NCI-H748 (cell line): ENCODE data around the gene PUM2.

ENCODE experiments used
- DNase-seq: peaks from one replicate; lab custom pipeline; 2025; ENCODE audit not compliant: unreplicated experiment; lab: John Stamatoyannopoulos, UW

The PUM2 gene

DNA sequence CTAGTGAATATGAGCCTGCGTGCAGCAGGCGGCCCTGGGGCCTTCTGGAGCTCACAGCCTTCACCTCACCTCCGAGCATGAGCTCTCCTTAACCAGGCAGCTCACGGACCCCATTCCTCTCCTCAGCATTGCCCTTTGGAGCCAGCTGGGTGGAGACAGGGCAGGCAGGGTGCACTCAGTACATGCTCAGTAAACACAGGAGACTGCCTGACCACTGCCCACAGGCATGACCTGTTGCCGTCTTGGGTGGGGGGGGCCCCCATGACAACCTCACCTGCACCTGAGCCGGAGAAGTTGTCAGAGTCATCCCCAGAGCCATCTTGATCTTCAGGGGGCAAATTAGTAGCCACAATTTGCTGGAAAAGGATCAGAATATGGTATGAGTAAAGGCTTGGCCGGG is 145.6 kb downstream of the PUM2 start:
- no peak for DNase-seq

DNA sequence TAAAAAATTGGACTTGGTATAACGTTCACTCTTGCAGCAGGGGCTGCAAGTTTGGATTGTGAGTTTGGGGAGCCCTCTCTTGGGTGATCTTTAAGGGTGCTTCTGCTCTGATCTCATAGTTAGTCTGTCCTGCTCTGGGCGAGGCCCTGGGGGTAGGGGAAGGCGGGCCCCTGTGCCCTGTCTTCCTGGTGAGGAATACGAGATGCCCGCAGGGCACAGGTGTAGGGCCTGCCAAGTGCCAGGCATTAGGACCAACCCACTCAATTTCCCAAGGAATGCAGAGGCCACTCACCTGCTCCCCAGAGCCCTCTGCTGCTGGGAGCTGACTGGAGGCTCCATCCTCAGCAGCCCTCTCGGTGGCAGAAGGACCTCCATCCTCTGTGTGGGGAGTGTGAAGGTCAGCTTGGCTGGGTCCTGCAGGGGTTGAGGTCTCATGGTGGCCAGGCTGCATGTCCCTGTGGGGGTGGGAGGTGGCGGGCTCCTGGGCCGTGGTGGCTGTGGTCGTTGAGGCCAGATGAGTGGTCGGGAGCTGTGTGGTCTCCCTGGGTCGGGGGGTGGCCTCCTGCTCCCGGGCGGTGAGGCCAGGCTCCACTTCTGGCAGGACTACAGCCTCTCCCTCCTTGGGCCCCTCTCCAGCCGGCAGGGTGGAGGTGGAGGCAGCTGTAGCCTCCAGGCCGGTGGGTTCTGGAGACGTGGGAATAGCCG is 147.0 kb downstream of the PUM2 start:
- no peak for DNase-seq

DNA sequence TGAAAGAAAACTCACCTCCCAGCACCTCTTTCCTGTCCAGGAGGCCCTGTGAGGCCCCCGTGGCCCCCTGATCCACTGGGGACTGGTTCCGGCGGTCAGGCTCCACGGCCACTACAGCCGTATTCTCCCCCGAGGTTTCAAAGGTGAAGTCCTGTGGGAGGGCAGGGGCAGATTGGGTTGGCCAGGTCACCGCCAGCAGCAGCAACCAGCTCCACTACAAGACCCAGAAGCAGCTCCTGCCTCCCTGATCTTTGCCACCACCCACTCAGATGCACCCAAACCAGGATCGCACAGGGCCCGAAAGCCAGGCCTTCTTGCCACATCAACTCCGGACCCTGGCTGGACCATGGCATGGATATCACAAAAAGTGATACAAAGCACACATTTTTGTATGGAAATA is 147.6 kb downstream of the PUM2 start:
- no peak for DNase-seq

DNA sequence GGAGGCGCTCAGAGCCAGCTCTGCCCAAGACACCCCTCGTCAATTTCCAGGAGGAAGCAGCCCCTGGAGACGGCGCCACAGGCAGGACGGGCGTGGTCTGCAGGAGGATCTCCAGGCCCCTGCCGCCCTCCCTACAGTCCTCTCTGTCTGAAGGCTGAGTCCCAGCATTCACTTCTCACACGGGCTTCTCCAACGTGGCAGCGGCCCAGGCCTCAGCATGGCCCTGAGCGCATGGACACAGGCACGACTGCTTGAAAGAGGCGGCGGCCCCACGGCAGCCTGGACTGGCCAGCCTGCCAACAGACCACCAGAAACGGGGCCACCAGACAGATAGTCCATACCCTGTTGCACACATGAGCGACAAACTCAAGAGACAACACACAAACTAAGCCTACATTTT is 149.0 kb downstream of the PUM2 start:
- no peak for DNase-seq

DNA sequence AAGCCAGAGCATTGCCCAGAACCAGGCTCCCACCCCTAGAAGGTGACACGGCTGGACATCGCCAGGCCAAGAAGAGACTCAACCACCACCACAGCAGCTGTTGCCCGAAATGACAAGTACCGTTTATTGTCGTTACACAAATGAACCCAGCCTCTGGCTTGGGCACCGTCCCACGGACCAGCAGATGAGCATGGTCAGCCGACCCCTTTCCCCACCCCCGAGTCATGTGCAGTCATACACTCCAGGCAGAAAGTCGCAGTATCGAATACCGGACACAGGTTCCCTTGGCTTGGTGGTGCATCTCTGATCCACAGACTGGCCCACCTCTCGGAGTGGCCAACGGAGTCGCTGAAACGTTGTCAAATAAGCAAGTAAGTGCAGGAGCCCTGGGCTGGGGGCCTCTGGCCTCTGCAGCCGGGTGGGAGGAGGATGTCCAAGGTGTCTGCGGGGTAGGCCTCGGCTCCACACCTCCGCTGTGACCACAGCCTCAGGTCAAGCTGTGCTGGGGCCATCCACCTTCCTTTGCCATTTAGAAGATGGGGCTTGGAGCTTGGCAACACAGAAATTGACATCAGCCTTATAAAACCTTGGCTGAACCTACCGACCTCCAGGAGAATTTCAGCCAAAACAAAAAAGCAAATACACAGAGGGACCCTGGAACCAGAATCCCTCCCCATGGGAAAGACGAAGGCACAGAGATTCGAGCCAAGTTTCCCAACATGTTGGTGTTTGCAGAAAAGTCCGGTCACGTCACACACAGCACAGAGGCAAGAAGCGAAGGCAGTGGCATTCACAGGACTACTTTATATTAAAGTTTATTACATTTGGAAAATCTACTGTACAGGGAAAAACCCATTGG is 149.7 kb downstream of the PUM2 start:
- no peak for DNase-seq

DNA sequence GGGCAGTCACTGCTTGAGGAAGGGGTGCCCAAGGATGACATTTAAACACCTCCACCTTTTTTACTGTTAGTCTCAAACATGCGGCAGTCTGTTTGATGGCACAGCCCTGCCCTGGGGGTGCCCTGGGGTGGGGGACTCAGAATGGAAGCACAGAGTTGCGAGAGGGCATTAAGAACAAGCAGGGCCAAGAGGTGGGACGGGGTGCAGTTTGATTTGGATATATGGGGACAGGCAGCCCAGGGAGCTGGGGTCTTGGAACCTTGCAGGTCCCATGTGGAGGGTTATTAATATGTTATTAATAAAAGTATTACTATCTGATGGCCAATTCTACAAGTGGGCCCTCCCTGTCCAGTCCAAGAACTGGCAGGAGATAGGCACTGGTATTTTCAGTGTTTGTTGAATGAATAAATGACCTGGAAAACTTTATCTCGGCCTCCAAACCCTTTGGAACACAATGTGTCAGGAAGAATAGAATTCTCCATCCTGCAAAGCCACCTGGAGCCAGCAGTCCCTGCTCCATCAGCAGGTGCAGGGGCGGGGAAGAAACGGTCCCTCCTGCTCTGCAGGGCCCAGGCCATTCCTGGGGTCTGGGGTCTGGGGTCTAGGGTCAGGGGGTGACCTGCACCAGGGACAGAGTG is 150.9 kb downstream of the PUM2 start:
- no peak for DNase-seq

DNA sequence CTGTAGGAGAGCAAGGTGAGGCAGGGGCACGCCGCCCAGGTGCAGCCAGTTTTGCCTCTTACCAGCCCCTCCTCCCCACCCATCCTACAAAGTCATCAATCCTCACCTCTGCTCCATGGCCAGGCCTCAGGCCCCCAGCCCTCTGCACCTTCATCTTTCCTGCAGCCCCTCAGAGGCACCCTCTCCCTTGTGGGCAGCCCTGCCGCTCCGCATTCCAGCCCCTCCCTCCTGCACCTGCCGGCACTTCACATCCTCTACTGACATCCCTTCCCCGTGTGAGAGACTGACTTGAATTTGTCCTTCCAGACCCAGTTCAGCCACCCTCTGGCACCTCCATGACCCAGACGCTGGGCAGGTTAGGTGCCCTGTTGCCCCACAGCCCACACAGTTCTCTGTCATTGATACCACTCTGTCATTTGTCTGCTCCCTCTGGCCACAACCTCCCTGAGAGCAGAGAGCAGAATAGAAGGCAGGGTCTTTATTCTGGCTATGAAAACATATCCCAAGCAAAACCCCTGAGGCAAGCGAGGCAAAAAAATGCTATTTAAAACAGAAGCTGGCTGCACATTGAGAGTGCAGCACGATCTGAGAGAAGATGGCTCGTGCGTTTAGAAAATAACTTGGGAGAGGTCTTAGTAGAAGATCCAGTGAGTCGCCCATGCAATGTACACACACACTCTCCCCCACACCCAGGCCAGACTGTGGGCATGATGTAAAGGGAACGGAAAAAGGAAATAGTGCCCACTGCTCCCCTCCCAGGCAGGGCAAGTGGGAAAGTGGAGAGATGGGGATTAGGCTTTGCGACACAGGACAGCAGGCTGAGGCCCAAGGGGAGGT is 151.6 kb downstream of the PUM2 start:
- DNase-seq: no peak
